ENCODE data around the gene NDST3.
"Not testable (repeated sequence)": the region's sequence is repeated elsewhere in the genome, so short reads cannot be mapped to it uniquely, and the experiment has no call there.

Gene NDST3

DNA sequence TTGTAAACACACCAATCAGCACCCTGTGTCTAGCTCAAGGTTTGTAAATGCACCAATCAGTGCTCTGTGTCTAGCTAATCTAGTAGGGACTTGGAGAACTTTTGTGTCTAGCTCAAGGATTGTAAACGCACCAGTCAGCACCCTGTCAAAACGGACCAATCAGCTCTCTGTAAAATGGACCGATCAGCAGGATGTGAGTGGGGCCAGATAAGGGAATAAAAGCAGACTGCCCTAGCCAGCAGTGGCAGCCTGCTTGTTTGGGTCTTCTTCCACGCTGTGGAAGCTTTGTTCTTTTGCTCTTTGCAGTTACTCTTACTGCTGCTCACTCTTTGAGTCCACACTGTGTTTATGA lies 231.8 kb downstream of the NDST3 start:
- not testable (repeated sequence) for DNase-seq (ENCODE audit: low read depth in 2 of 3, low spot score in 1 of 3)

GRCh38 chr4:118268780-118269179 lies 234.5 kb downstream of the NDST3 start:
- DNase-seq (ENCODE audit: low read depth in 2 of 3, low spot score in 1 of 3) = no peak

DNA sequence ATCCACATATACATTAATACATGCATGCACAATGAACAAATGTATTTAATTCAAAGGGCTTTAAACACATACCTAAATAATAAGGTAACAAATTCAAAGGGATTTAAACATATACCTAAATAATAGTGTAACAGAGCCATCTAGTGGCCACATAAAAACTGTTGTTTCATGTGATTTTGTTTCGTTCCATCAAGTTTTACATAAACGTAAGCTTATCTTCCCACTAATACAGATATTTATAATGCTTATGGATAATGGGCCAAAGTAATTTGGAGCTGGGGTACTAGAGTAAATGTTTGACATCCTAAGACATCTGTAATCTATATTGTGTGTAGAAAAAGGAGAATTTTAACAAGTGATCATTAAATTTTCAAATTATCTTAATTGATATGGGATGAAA lies 236.2 kb downstream of the NDST3 start:
- DNase-seq (ENCODE audit: low read depth in 2 of 3, low spot score in 1 of 3) = no peak

DNA sequence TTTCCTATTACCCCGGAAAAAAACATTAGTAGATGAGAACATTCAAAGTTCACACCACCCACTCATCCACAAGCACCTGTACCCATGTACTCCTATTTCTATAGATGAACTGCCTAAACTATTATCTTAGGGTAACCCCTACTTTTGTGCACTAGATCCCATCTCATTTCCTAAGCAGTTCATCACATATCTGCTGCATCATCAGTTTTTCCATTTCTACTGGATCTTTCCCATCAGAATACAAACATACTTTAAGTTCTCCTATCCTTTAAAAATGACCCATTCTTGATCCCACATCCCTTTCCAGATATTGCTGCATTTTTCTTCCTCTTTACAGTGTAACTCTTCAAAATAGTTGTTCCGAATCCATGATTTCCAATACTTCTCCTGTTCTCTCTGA lies 237.5 kb downstream of the NDST3 start:
- DNase-seq (ENCODE audit: low read depth in 2 of 3, low spot score in 1 of 3) = no peak

DNA sequence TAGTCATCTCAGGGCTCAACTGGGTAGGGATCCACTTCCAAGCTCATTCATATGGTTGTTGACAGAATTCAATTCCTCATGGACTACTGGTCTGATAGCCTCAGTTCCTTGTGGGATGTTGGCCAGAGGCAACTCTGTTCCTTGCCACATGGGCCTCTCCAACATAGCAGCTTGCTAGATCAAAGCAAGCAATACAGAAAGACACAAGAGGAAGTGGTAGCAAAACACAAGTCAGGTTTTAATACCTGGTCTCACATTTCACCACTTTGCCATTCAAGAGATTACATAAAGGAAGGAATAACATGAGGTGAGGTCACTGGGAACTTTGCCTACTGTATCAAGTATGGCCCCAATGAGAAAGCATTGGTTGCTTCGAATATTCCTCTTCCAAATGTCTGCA lies 239.4 kb downstream of the NDST3 start:
- no peak for DNase-seq (ENCODE audit: low read depth in 2 of 3, low spot score in 1 of 3)

DNA sequence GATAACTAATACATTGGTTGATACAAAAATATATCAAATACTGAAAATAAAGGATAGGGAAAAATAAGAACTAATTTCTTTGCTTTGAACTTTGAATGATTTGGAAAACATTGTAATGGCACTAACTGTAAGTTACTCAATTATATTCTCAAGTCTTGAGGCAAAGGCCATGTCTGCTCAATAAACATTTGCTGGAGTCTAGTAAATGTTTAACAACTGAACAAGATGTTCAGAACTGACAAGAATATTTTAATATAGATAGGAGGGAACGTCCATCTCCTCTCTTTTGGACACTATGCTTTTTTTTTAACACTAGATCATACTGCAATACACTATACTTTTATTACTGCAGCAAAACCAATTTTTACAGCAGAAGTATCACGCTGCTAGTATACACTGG lies 242.3 kb downstream of the NDST3 start:
- no peak for DNase-seq (ENCODE audit: low read depth in 2 of 3, low spot score in 1 of 3)

DNA sequence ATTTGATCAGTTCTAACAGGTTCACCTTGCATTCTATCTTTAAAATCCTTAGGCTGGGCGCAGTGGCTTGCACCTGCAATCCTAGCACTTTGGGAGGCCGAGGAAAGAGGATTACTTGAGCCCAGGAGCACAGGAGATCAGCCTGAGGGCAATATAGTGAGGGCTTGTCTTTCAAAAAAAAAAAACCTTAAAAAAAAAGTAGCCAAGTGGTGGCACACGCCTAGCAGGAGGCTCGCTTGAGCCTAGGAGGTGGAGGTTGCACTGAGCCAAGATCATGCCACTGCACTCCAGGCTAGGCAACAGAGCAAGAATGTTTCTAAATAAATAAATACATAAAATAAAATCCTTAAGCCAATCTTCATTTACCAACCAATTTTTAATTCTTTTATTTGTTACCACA lies 243.0 kb downstream of the NDST3 start:
- no peak for DNase-seq (ENCODE audit: low read depth in 2 of 3, low spot score in 1 of 3)

GRCh38 chr4:118278473-118279274 lies 244.4 kb downstream of the NDST3 start:
- DNase-seq (ENCODE audit: low read depth in 2 of 3, low spot score in 1 of 3) = peak; percentile 96 to 97 (median 97)

GRCh38 chr4:118279328-118279727 lies 245.0 kb downstream of the NDST3 start:
- no peak for DNase-seq (ENCODE audit: low read depth in 2 of 3, low spot score in 1 of 3)

DNA sequence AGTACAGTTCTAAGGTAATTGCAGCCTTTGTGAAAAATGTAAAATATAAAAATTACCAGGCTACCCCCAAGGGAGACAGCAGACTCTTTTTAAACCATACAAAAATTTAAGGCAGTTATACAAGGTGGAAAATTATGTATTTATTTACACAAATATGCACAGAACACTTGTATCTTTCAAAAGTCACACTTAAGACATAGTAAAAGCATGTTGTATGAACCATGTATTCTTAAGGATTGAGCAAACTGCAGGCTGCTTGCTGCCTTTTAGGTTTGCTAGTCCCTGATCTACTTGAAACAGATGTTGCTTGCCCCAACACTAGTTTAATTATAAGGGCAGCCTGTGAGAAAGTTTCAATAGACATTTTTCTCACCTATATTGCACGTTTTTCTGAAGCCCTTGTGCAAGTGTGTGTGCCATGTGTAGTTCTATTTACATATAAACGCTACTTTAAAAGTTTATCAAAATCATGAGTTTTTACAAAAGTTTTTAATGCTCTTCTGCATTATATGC lies 245.7 kb downstream of the NDST3 start:
- no peak for DNase-seq (ENCODE audit: low read depth in 2 of 3, low spot score in 1 of 3)

GRCh38 chr4:118280501-118281218 lies 246.4 kb downstream of the NDST3 start:
- no peak for DNase-seq (ENCODE audit: low read depth in 2 of 3, low spot score in 1 of 3)

- no peak for DNase-seq (ENCODE audit: low read depth in 2 of 3, low spot score in 1 of 3)
Measured at GRCh38 chr4:118281611-118282442, 247.5 kb downstream of the NDST3 start.

DNA sequence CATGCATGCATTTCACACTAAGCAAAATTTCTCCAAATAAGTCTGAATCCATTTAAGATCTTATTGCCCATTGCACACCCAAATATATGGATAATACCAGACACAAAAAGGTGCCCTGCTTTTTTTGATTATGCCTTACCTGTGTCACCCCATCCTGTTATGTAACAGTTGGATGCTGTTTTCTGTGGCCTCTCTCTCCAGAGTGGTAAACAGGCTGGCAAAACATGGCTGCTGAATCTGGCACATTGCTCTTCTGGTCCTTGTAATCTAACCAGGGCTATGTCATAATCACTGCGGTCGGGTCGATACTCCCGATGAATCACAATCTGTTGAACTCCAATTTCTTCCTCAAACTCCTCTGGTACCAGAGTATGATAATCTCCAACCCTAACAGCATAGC lies 248.4 kb downstream of the NDST3 start:
- no peak for DNase-seq (ENCODE audit: low read depth in 2 of 3, low spot score in 1 of 3)

- DNase-seq (ENCODE audit: low read depth in 2 of 3, low spot score in 1 of 3) = no peak
Measured at GRCh38 chr4:118284169-118284568, 249.9 kb downstream of the NDST3 start.

- DNase-seq (ENCODE audit: low read depth in 2 of 3, low spot score in 1 of 3) = no peak
Measured at GRCh38 chr4:118285931-118286330, 251.6 kb downstream of the NDST3 start.

DNA sequence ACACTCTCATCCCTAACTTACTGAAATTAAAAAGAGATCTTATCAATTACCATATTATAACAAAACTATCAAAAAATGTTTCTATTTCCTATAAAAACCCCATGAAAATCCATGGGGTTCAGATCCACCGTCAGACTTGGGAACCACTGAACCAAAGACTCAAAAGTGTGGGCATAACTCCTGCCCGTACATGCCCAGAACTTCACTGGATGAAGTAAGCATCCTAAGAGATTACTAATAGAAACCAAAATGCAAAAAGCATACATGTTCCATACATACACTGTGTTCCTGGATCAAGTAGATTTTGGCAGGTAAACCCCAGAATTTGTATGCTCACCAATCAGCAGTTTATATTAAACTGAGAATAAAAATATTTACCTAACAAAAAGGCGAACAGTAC lies 252.4 kb downstream of the NDST3 start:
- no peak for DNase-seq (ENCODE audit: low read depth in 2 of 3, low spot score in 1 of 3)

- DNase-seq (ENCODE audit: low read depth in 2 of 3, low spot score in 1 of 3) = no peak
Measured at GRCh38 chr4:118287711-118288451, 253.6 kb downstream of the NDST3 start.

- DNase-seq (ENCODE audit: low read depth in 2 of 3, low spot score in 1 of 3) = no peak
Measured at GRCh38 chr4:118289794-118290193, 255.5 kb downstream of the NDST3 start.

- no peak for DNase-seq (ENCODE audit: low read depth in 2 of 3, low spot score in 1 of 3)
Measured at GRCh38 chr4:118290951-118291350, 256.7 kb downstream of the NDST3 start.

DNA sequence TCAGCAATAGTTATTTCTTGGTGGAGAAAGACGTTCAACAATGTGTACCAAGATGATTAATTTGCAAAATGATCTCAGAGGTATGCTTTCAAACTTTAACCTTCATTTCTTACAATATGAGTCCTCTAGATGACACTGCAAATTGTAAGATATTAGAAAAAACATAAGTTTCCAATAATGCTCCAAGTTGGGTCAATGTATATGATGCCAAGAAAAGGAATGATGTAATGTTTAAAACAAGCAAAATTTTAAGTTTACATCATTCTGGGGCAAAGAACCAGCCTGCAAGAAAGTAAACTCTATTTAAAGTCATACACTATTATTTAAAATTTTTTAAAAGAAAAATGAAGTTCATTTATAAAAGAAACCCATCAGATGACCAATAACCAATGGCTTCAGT lies 262.4 kb downstream of the NDST3 start:
- DNase-seq (ENCODE audit: low read depth in 2 of 3, low spot score in 1 of 3) = no peak

GRCh38 chr4:118299619-118300018 lies 265.3 kb downstream of the NDST3 start:
- DNase-seq (ENCODE audit: low read depth in 2 of 3, low spot score in 1 of 3) = not testable (repeated sequence)

Measured in stimulated activated CD4-positive, alpha-beta T cell treated with anti-CD3 and anti-CD28 coated beads, Interleukin-12 subunit alpha, Interleukin-12 subunit beta, amount 100 ng/mL, for 48 hours (primary cell).